ENCODE results near the gene FMNL2.

The FMNL2 gene

DNA sequence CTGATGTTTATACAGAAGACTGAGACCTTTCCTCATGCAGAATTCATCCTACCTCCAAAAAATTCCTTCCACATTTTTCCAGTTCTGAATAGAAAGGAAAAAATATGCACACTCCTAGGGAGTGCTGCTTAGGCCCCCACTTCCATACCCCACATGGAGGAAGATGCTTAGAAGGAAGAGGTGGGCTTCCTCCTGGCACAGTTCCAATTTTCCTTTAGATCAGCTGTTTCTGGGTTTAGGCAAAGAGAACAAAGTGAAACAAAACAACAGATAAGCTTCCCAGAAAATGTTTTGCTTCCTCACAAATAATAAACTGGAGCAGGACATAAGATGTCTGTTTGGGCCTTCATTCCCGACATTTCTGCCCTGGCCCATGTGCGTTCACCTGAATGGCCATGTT lies 209.7 kb downstream of the FMNL2 start:
- Histone ChIP-seq H3K9me3 (ENCODE audit: insufficient read depth, low read length) (no peaks in the 10 kb centered on the region), H3K36me3 (ENCODE audit: low read length) (no peaks in the 10 kb centered on the region), H2AFZ (ENCODE audit: low read depth, low read length, severe bottlenecking) (no peak overlapping the region), H3K4me2 (ENCODE audit: low read depth, low read length, poor library complexity, severe bottlenecking) (no peak overlapping the region), H4K20me1 (ENCODE audit: low read depth, low read length) (no peaks in the 10 kb centered on the region), H3K79me2 (ENCODE audit: insufficient read depth, low read length) (no peaks in the 10 kb centered on the region), H3K9ac (ENCODE audit: low read length) (no peak overlapping the region), H3K27me3 (ENCODE audit: low read length) (no peaks in the 10 kb centered on the region), H3K27ac (ENCODE audit: low read depth, low read length) (no peak overlapping the region), H3K4me3 (ENCODE audit: insufficient read depth, low read length, poor library complexity, severe bottlenecking) (no peak overlapping the region), H3K9me2 (replicated peaks; ENCODE audit: insufficient read depth, low read length) (no peaks in the 10 kb centered on the region), H3F3A (ENCODE audit: insufficient read depth) (no peaks in the 10 kb centered on the region)
- TF ChIP-seq EZH2phosphoT487 (conservative IDR thresholded peaks at IDR 0.05; ENCODE audit: low read length), result no peak
- no peak for TF ChIP-seq CTCF (IDR thresholded peaks at IDR 0.05; ENCODE audit: insufficient read depth, low read length, poor library complexity, severe bottlenecking)

DNA sequence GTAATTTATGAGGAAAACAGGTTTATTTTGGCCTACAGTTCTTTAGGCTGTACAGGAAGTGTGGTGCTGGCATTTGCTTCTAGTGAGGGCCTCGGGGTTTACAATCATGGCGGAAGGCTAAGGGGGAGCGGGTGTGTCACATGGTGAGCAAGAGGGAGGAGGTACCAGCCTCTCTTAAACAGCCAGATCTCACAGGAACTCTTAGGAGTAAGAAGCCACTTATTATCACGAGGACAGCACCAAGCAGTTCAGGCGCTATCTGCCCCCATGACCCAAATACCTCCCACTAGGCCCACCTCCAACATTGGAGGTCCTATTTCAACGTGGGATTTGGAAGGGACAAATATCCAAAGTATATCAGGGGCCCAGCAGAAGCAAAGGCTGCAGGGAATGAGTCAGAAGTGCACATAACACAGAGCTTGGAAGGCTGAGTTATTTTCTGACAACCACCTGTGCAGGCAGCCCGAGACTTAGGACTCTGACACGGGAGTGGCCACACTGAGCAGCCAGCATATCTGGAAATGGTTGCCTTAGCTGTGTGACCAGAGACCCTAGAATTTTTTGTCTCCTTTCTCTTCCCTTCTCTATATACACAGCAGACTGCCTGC lies 211.4 kb downstream of the FMNL2 start:
- H3K27me3 ChIP-seq (ENCODE audit: low read length), result no peaks in the 10 kb centered on the region
- H2AFZ ChIP-seq (ENCODE audit: low read depth, low read length, severe bottlenecking), result no peak overlapping the region
- H3K4me2 ChIP-seq (ENCODE audit: low read depth, low read length, poor library complexity, severe bottlenecking), result no peak overlapping the region
- no peaks in the 10 kb centered on the region for H3K36me3 ChIP-seq (ENCODE audit: low read length)
- no peaks in the 10 kb centered on the region for H4K20me1 ChIP-seq (ENCODE audit: low read depth, low read length)
- H3F3A ChIP-seq (ENCODE audit: insufficient read depth), result no peaks in the 10 kb centered on the region
- no peak overlapping the region for H3K27ac ChIP-seq (ENCODE audit: low read depth, low read length)
- H3K9me3 ChIP-seq (ENCODE audit: insufficient read depth, low read length), result no peaks in the 10 kb centered on the region
- no peak overlapping the region for H3K4me3 ChIP-seq (ENCODE audit: insufficient read depth, low read length, poor library complexity, severe bottlenecking)
- TF ChIP-seq EZH2phosphoT487 (conservative IDR thresholded peaks at IDR 0.05; ENCODE audit: low read length), result no peak
- no peak for TF ChIP-seq CTCF (IDR thresholded peaks at IDR 0.05; ENCODE audit: insufficient read depth, low read length, poor library complexity, severe bottlenecking)
- no peaks in the 10 kb centered on the region for H3K9me2 ChIP-seq (replicated peaks; ENCODE audit: insufficient read depth, low read length)
- no peak overlapping the region for H3K9ac ChIP-seq (ENCODE audit: low read length)
- H3K79me2 ChIP-seq (ENCODE audit: insufficient read depth, low read length), result no peaks in the 10 kb centered on the region

- H3K36me3 ChIP-seq (ENCODE audit: low read length), result no peaks in the 10 kb centered on the region
- no peak overlapping the region for H2AFZ ChIP-seq (ENCODE audit: low read depth, low read length, severe bottlenecking)
- H3K9ac ChIP-seq (ENCODE audit: low read length), result no peak overlapping the region
- no peaks in the 10 kb centered on the region for H4K20me1 ChIP-seq (ENCODE audit: low read depth, low read length)
- H3K9me2 ChIP-seq (replicated peaks; ENCODE audit: insufficient read depth, low read length), result no peaks in the 10 kb centered on the region
- H3F3A ChIP-seq (ENCODE audit: insufficient read depth), result no peaks in the 10 kb centered on the region
- no peak overlapping the region for H3K4me3 ChIP-seq (ENCODE audit: insufficient read depth, low read length, poor library complexity, severe bottlenecking)
- no peaks in the 10 kb centered on the region for H3K27me3 ChIP-seq (ENCODE audit: low read length)
- H3K27ac ChIP-seq (ENCODE audit: low read depth, low read length), result no peak overlapping the region
- H3K4me2 ChIP-seq (ENCODE audit: low read depth, low read length, poor library complexity, severe bottlenecking), result no peak overlapping the region
- H3K9me3 ChIP-seq (ENCODE audit: insufficient read depth, low read length), result no peaks in the 10 kb centered on the region
- H3K79me2 ChIP-seq (ENCODE audit: insufficient read depth, low read length), result no peaks in the 10 kb centered on the region
- TF ChIP-seq EZH2phosphoT487 (conservative IDR thresholded peaks at IDR 0.05; ENCODE audit: low read length), result no peak
- no peak for TF ChIP-seq CTCF (IDR thresholded peaks at IDR 0.05; ENCODE audit: insufficient read depth, low read length, poor library complexity, severe bottlenecking)
These were observed 213.3 kb downstream of the FMNL2 start for GRCh38 chr2:152548111-152548875.

All from SU-DHL-6 (cell line).